ENCODE results near the gene GNG12.

The GNG12 gene

GRCh38 chr1:67812226-67812625 is 21.0 kb downstream of the GNG12 start:
- no peak for DNase-seq

GRCh38 chr1:67811781-67812180 is 21.5 kb downstream of the GNG12 start:
- DNase-seq: no peak

GRCh38 chr1:67809887-67810286 is 23.4 kb downstream of the GNG12 start:
- DNase-seq: no peak

GRCh38 chr1:67807282-67807681 is 26.0 kb downstream of the GNG12 start:
- no peak for DNase-seq

GRCh38 chr1:67804710-67805109 is 28.6 kb downstream of the GNG12 start:
- DNase-seq: no peak

- DNase-seq: no peak
Observed at GRCh38 chr1:67803380-67804279, 29.6 kb downstream of the GNG12 start.

- DNase-seq: no peak
Observed at GRCh38 chr1:67802565-67802964, 30.7 kb downstream of the GNG12 start.

- DNase-seq: no peak
Observed at GRCh38 chr1:67801903-67802302, 31.4 kb downstream of the GNG12 start.

GRCh38 chr1:67795179-67795912 is 37.9 kb downstream of the GNG12 start:
- no peak for DNase-seq

- DNase-seq: no peak
Observed at GRCh38 chr1:67793562-67793961, 39.7 kb downstream of the GNG12 start.

GRCh38 chr1:67792741-67793458 is 40.4 kb downstream of the GNG12 start:
- no peak for DNase-seq

GRCh38 chr1:67792103-67792502 is 41.2 kb downstream of the GNG12 start:
- DNase-seq: no peak

GRCh38 chr1:67791686-67792085 is 41.6 kb downstream of the GNG12 start:
- no peak for DNase-seq

GRCh38 chr1:67791261-67791660 is 42.0 kb downstream of the GNG12 start:
- DNase-seq: no peak

GRCh38 chr1:67790201-67790692 is 43.0 kb downstream of the GNG12 start:
- DNase-seq: no peak

GRCh38 chr1:67789551-67789950 is 43.7 kb downstream of the GNG12 start:
- no peak for DNase-seq

- no peak for DNase-seq
Observed at GRCh38 chr1:67788904-67789303, 44.4 kb downstream of the GNG12 start.

GRCh38 chr1:67788238-67788790 is 45.0 kb downstream of the GNG12 start:
- no peak for DNase-seq

GRCh38 chr1:67787746-67788145 is 45.5 kb downstream of the GNG12 start:
- no peak for DNase-seq

GRCh38 chr1:67785847-67786753 is 47.2 kb downstream of the GNG12 start:
- no peak for DNase-seq

GRCh38 chr1:67784545-67785186 is 48.6 kb downstream of the GNG12 start:
- no peak for DNase-seq

Data from activated T-cell treated with anti-CD3 and anti-CD28 coated beads, Interleukin-2, amount 50 U/mL, for 1 hour (primary cell).